ENCODE results near the gene ZFP28.

ZFP28 gene

DNA sequence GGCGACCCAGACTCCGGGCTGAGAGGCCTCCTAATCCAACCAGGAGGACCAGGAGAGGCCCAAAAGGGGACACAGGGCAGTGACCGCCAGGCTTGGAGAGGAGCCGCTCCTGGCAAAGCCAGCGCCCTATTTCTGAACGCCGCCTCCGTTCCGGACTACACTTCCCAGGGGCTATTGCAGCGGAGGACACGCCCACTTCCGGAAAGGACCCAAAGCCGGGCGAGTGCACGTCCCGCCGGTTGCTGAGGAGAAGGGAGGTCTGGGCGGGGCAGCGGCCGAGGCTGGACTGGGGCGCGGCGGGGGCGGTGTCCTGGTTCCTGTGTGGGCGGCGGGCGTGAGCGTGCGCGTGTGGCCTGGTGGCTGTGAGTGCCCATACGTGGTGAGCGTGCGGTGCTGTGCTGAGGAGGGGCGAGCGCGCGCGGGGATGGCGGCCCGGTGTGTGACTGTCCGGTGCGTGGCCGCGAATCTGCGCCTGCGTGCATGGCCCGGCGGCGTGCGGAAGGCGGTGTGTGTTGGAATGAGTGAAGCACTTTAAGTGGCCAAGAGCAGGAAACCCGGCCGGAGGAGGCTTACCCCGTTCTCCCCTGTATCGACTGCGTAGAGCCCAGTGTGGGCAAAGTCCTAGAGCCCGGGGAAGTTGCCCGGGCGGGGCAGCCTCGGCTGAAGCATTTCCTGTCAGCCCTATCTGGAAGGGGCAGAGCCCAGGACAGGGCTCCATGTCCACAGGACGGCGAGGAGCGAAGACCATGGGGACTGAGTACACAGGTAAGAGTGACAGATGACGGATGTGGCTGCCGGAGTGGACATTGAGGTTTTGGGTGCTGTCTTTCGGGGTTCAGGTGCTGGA, 28.7 kb downstream of the ZFP28 start, which contains the start of gene ZNF470:
ZNF470 (plus strand) TSS at position 195 of the 847 bp plus-strand sequence. CDS start 2,844 bp downstream, outside the sequence.
- FAIRE-seq (no peak), DNase-seq (ENCODE audit: insufficient read length, low spot score) (peak; percentile 85)
- TF ChIP-seq, protein P1, sequence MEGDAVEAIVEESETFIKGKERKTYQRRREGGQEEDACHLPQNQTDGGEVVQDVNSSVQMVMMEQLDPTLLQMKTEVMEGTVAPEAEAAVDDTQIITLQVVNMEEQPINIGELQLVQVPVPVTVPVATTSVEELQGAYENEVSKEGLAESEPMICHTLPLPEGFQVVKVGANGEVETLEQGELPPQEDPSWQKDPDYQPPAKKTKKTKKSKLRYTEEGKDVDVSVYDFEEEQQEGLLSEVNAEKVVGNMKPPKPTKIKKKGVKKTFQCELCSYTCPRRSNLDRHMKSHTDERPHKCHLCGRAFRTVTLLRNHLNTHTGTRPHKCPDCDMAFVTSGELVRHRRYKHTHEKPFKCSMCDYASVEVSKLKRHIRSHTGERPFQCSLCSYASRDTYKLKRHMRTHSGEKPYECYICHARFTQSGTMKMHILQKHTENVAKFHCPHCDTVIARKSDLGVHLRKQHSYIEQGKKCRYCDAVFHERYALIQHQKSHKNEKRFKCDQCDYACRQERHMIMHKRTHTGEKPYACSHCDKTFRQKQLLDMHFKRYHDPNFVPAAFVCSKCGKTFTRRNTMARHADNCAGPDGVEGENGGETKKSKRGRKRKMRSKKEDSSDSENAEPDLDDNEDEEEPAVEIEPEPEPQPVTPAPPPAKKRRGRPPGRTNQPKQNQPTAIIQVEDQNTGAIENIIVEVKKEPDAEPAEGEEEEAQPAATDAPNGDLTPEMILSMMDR (IDR thresholded peaks at IDR 0.05; ENCODE audit: insufficient read depth, missing control alignments) = no peak

DNA sequence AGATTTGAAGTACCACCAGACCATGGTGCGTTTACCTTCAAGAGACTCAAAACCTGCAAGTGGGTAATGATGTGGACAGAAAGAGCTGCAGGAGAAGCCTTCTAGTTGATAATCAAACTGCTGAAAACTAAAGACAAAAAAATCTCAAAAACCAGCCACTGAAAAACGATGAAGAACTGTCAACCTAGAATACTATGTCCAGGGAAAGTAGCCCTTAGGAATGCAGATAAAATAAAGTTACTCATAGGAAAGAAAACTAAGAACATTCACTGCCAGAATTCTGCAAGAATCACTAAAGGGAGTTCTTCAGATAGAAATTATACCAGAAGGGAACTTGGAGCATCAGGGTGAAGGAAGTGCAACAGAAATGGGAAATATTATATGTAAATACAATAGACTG, 33.8 kb downstream of the ZFP28 start:
- FAIRE-seq (no peak), DNase-seq (ENCODE audit: insufficient read length, low spot score) (no peak)
- TF ChIP-seq, protein P1 (IDR thresholded peaks at IDR 0.05; ENCODE audit: insufficient read depth, missing control alignments) = no peak

DNA sequence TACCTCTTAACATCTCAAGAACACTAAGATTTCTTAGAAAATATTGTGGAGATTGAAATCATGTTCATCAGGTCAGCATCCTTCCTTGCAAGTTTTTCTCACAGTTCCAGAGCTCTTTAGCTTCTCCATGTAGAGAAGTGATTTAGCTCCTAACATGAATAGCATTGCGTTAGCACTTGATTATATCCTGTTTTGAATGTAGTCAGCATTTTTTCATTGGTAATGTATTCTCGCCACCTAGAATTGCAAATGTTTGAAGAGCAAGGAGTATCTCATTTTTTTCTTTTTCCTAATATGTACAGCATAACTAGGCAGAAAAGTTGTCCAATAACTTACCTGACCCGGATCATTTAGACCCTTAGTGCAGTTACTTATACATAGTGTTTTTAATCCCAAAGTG, 35.2 kb downstream of the ZFP28 start:
- DNase-seq (ENCODE audit: insufficient read length, low spot score) (no peak), FAIRE-seq (no peak)
- TF ChIP-seq, protein P1 (IDR thresholded peaks at IDR 0.05; ENCODE audit: insufficient read depth, missing control alignments) = no peak

DNA sequence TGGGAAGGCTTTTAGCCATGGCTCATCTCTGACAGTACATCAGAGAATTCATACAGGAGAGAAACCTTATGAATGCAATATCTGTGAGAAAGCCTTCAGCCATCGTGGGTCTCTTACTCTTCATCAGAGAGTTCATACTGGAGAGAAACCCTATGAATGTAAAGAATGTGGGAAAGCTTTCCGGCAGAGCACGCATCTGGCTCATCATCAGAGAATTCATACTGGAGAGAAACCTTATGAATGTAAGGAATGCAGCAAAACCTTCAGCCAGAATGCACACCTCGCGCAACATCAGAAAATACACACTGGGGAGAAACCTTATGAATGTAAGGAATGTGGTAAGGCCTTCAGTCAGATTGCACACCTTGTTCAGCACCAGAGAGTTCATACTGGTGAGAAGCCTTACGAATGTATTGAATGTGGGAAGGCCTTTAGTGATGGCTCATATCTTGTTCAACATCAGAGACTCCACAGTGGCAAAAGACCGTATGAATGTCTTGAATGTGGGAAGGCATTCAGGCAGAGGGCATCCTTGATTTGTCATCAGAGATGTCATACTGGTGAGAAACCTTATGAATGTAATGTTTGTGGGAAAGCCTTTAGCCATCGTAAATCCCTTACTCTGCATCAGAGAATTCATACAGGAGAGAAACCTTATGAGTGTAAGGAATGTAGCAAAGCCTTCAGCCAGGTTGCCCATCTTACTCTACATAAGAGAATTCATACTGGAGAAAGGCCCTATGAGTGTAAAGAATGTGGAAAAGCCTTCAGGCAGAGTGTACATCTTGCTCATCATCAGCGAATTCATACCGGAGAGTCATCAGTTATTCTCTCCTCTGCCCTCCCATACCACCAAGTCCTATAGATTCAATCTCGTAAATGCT, 39.2 kb downstream of the ZFP28 start:
- no peak for DNase-seq (ENCODE audit: insufficient read length, low spot score)
- FAIRE-seq = no peak
- TF ChIP-seq, protein P1 (IDR thresholded peaks at IDR 0.05; ENCODE audit: insufficient read depth, missing control alignments) = no peak

DNA sequence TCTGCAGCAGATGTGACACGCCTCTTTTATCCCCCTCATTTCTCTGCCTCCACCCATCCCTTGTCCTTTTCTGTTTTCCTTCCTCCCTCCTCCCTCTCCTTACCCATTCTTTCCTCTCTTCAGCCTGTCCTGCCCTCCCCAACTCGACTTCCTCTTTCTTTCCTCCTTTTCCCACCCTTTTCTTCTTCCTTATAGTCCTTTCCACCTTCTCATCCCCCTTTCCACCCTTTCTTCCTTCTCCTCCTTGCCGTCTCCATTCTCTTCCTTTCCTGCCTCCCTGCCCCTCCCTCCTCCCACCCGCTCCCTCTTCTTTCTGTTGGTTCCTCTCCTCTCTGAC, 55.7 kb downstream of the ZFP28 start:
- TF ChIP-seq, protein P1 (IDR thresholded peaks at IDR 0.05; ENCODE audit: insufficient read depth, missing control alignments) = no peak
- FAIRE-seq (no peak), DNase-seq (ENCODE audit: insufficient read length, low spot score) (no peak)

DNA sequence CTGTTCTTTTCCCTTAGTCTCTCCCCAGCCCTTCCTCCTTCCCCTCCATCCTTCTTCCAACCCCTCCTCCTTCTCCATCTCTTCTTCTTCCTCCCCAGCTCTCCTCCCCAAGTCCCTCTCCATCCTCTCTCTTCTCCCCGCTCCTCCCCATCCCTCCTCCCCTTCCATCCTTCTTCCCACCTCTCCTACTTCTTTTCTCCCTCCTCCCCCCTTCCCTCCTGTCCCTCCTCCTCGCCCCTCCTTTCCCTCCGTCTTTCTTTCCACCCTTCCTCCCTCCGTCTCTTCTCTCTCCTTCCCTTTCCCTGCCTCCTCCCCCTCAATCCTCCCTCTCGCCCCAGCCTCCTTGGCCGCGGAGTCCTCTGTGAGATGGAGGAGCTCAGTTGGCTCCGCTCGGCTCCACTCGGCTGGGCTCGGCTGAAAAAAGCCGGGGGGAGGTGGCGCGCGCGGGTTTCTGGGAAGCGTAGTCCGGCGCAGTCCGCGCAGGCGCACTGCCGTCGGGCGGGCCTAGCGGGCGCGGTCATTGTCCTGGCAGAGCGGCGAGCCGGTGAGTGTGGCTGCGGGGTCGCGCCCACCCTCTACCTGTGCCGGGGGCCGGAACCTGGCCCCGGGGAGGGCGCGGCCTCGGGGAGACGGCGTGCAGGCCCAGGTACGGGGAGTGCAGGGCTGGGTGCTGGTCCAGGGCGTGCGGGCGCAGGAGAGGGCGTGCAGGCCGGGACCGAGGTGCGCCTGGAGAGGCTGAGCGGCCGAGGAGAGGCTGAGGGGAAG, 56.2 kb downstream of the ZFP28 start, which contains the start of gene ZNF71:
ZNF71 (plus strand) TSS at position 520 of the 765 bp plus-strand sequence. CDS start 6,257 bp downstream, outside the sequence.
- FAIRE-seq (no peak), DNase-seq (ENCODE audit: insufficient read length, low spot score) (peak; percentile 92)
- TF ChIP-seq, protein P1 (IDR thresholded peaks at IDR 0.05; ENCODE audit: insufficient read depth, missing control alignments) = no peak

All from D721Med (cell line).